NT2/D1 (cell line): ENCODE results near the gene ITGA4.

Experiments used
- SUZ12 ChIP-seq: IDR thresholded peaks from 2 replicates; pipeline ENCODE4 v1.6.1; 2011; ENCODE audit not compliant: insufficient read length, insufficient read depth; ENCODE audit errors: extremely low read depth
- ZNF274 ChIP-seq: IDR thresholded peaks from 2 replicates; pipeline ENCODE4 v1.6.1; 2011; ENCODE audit warnings: mild to moderate bottlenecking, low read depth, low read length

GRCh38 chr2:181540421-181540820, 83.2 kb downstream of the ITGA4 start:
- no peak for TF ChIP-seq ZNF274
- TF ChIP-seq SUZ12, result no peak
